HepG2 (cell line): ENCODE results near the gene TMBIM4. TPM values are rescaled to one million over a fixed set of nuclear protein-coding genes. Genes with fewer than 3 reads are reported as not detected.
A peak's percentile ranks its signal among the peaks of the same experiment; 100 is the strongest.

ENCODE experiments used
- GATAD1 ChIP-seq: IDR thresholded peaks from 2 replicates; pipeline ENCODE4 v1.6.1; 2016; ENCODE audit warnings: missing genetic modification reagents, missing compliant biosample characterization
- NFATC3 ChIP-seq: sonication (generic); formaldehyde crosslinking; IDR thresholded peaks from 2 replicates; pipeline ENCODE4 v1.5.1; 2020; ENCODE audit warnings: mild to moderate bottlenecking, missing genetic modification reagents
- RORA ChIP-seq: sonication (generic); formaldehyde crosslinking; IDR thresholded peaks from 2 replicates; pipeline ENCODE4 v1.5.0; 2020; ENCODE audit warnings: mild to moderate bottlenecking, missing genetic modification reagents, moderate library complexity
- SMAD9 ChIP-seq: sonication (generic); formaldehyde crosslinking; IDR thresholded peaks from 2 replicates; pipeline ENCODE4 v1.5.1; 2020; ENCODE audit warnings: mild to moderate bottlenecking, missing genetic modification reagents
- SMARCC2 ChIP-seq: fragments of 450-650 bp; IDR thresholded peaks from 2 replicates; pipeline ENCODE4 v1.6.1; 2017; ENCODE audit warnings: antibody characterized with exemption, mild to moderate bottlenecking
- SP2 ChIP-seq: sonication (generic); formaldehyde crosslinking; IDR thresholded peaks from 2 replicates; pipeline ENCODE4 v1.5.1; 2020; ENCODE audit warnings: mild to moderate bottlenecking, missing genetic modification reagents
- ZBTB10 ChIP-seq: sonication (generic); formaldehyde crosslinking; IDR thresholded peaks from 2 replicates; pipeline ENCODE4 v1.4.0; 2020; ENCODE audit warnings: missing genetic modification reagents, borderline replicate concordance
- ZNF24 ChIP-seq: fragments of 450-650 bp; IDR thresholded peaks from 2 replicates; pipeline ENCODE4 v1.6.1; 2017; ENCODE audit warnings: antibody characterized with exemption, mild to moderate bottlenecking
- ZNF580 ChIP-seq: IDR thresholded peaks from 2 replicates; pipeline ENCODE4 v1.6.1; 2016; ENCODE audit warnings: low read depth, borderline replicate concordance
- ZNF737 ChIP-seq: sonication (generic); formaldehyde crosslinking; IDR thresholded peaks from 2 replicates; pipeline ENCODE4 v1.5.0; 2020; ENCODE audit warnings: missing genetic modification reagents, mild to moderate bottlenecking, borderline replicate concordance
- polyA plus RNA-seq, 8 experiments: library from polyadenylated mRNA; depleted of rRNA in 3 of 8; stranded (reverse) in 7 of 8; unstranded in 1 of 8; fragments of >200 nt; fragmentation: Illumina TruSeq in 4 of 8; extraction: Trizol in 4 of 8; gene quantifications; 2 replicates each; pipeline versions ENCODE4 v1.2.1 to v1.2.3, GENCODE V29; 2011 to 2016; ENCODE audit warnings: low read depth in 4 of 8, missing spikeins in 1 of 8, mixed read lengths in 1 of 8; ENCODE audit not compliant: insufficient read depth in 1 of 8
- total RNA-seq, 5 experiments: library from RNA; depleted of rRNA; stranded (reverse); fragments of >200 nt; fragmentation: Illumina TruSeq; extraction: Trizol; gene quantifications; 2 replicates each; pipeline ENCODE4 v1.2.3, GENCODE V29; 2016; ENCODE audit warnings: low read depth in 1 of 5
- TF ChIP-seq, protein P1 (sequence below): sonication (generic); formaldehyde crosslinking; IDR thresholded peaks from 2 replicates; pipeline ENCODE4 v1.8.0; 2022; ENCODE audit warnings: mild to moderate bottlenecking, missing genetic modification reagents
- TF ChIP-seq, protein P2 (sequence below): sonication (generic); formaldehyde crosslinking; IDR thresholded peaks from 2 replicates; pipeline ENCODE4 v1.4.0; 2020; ENCODE audit warnings: mild to moderate bottlenecking, missing genetic modification reagents, borderline replicate concordance
- TF ChIP-seq, protein P3 (sequence below): sonication (generic); formaldehyde crosslinking; IDR thresholded peaks from 2 replicates; pipeline ENCODE4 v1.4.0; 2020; ENCODE audit warnings: missing genetic modification reagents, mild to moderate bottlenecking, borderline replicate concordance

The TMBIM4 gene
- total and polyA plus RNA-seq, 2 of the 13 experiments (the other 11 are each of a cell fraction or from before 2014, with no cell fraction given): 60.5 to 67.7 TPM

GRCh38 chr12:66130267-66131066 lies 39.3 kb downstream of the TMBIM4 start, which contains the start of gene LLPH (continued):
- TF ChIP-seq, protein P1, sequence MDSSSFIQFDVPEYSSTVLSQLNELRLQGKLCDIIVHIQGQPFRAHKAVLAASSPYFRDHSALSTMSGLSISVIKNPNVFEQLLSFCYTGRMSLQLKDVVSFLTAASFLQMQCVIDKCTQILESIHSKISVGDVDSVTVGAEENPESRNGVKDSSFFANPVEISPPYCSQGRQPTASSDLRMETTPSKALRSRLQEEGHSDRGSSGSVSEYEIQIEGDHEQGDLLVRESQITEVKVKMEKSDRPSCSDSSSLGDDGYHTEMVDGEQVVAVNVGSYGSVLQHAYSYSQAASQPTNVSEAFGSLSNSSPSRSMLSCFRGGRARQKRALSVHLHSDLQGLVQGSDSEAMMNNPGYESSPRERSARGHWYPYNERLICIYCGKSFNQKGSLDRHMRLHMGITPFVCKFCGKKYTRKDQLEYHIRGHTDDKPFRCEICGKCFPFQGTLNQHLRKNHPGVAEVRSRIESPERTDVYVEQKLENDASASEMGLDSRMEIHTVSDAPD (CRISPR knock-in tag): no peak
- TF ChIP-seq, protein P2, sequence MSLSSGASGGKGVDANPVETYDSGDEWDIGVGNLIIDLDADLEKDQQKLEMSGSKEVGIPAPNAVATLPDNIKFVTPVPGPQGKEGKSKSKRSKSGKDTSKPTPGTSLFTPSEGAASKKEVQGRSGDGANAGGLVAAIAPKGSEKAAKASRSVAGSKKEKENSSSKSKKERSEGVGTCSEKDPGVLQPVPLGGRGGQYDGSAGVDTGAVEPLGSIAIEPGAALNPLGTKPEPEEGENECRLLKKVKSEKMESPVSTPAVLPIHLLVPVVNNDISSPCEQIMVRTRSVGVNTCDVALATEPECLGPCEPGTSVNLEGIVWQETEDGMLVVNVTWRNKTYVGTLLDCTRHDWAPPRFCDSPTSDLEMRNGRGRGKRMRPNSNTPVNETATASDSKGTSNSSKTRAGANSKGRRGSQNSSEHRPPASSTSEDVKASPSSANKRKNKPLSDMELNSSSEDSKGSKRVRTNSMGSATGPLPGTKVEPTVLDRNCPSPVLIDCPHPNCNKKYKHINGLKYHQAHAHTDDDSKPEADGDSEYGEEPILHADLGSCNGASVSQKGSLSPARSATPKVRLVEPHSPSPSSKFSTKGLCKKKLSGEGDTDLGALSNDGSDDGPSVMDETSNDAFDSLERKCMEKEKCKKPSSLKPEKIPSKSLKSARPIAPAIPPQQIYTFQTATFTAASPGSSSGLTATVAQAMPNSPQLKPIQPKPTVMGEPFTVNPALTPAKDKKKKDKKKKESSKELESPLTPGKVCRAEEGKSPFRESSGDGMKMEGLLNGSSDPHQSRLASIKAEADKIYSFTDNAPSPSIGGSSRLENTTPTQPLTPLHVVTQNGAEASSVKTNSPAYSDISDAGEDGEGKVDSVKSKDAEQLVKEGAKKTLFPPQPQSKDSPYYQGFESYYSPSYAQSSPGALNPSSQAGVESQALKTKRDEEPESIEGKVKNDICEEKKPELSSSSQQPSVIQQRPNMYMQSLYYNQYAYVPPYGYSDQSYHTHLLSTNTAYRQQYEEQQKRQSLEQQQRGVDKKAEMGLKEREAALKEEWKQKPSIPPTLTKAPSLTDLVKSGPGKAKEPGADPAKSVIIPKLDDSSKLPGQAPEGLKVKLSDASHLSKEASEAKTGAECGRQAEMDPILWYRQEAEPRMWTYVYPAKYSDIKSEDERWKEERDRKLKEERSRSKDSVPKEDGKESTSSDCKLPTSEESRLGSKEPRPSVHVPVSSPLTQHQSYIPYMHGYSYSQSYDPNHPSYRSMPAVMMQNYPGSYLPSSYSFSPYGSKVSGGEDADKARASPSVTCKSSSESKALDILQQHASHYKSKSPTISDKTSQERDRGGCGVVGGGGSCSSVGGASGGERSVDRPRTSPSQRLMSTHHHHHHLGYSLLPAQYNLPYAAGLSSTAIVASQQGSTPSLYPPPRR (CRISPR knock-in tag): peak; percentile 63; the same call in 1 of the 2 replicates
- TF ChIP-seq SMARCC2 (no peak), NFATC3 (CRISPR knock-in tag) (0 out of 2 replicates have a peak, but pooled peaks have one; percentile 64), SP2 (peak; percentile 75), SMAD9 (no peak), ZBTB10 (CRISPR knock-in tag) (no peak), ZNF580 (CRISPR knock-in tag) (peak; percentile 58; the same call in 1 of the 2 replicates), GATAD1 (CRISPR knock-in tag) (peak; percentile 96), RORA (CRISPR knock-in tag) (no peak), ZNF24 (no peak), ZNF737 (no peak)
- TF ChIP-seq, protein P3, sequence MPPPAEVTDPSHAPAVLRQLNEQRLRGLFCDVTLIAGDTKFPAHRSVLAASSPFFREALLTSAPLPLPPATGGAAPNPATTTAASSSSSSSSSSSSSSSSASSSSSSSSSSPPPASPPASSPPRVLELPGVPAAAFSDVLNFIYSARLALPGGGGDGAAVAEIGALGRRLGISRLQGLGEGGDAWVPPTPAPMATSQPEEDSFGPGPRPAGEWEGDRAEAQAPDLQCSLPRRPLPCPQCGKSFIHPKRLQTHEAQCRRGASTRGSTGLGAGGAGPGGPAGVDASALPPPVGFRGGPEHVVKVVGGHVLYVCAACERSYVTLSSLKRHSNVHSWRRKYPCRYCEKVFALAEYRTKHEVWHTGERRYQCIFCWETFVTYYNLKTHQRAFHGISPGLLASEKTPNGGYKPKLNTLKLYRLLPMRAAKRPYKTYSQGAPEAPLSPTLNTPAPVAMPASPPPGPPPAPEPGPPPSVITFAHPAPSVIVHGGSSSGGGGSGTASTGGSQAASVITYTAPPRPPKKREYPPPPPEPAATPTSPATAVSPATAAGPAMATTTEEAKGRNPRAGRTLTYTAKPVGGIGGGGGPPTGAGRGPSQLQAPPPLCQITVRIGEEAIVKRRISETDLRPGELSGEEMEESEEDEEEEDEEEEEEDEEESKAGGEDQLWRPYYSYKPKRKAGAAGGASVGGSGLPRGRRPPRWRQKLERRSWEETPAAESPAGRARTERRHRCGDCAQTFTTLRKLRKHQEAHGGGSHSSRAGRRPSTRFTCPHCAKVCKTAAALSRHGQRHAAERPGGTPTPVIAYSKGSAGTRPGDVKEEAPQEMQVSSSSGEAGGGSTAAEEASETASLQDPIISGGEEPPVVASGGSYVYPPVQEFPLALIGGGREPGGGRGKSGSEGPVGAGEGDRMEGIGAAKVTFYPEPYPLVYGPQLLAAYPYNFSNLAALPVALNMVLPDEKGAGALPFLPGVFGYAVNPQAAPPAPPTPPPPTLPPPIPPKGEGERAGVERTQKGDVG (CRISPR knock-in tag): no peak
